Astrocyte (in vitro differentiated cells and primary cell): Measurements from ENCODE around the gene KRT9. TPM values are rescaled to one million over a fixed set of nuclear protein-coding genes. Genes with fewer than 3 reads are reported as not detected.

Experiments
- DNase-seq: peaks from one replicate; pipeline ENCODE4 v3.0.0-alpha.2; 2010; ENCODE audit warnings: low read depth
- FAIRE-seq: peaks from 2 replicates; lab custom pipeline; 2011; peaks lifted over from hg19 to GRCh38; lab: Jason Lieb, UNC
- H2AFZ ChIP-seq: 2 replicates; pipeline ENCODE4 v1.6.0; 2012; ENCODE audit warnings: low read depth, low read length, inconsistent platforms
- H3K27ac ChIP-seq: 2 replicates; pipeline ENCODE4 v1.5.1; 2011; ENCODE audit warnings: low read depth, low read length, inconsistent platforms
- H3K27me3 ChIP-seq: 2 replicates; pipeline ENCODE4 v1.6.0; 2011; ENCODE audit warnings: low read length, inconsistent platforms; ENCODE audit not compliant: insufficient read depth
- H3K36me3 ChIP-seq: 2 replicates; pipeline ENCODE4 v1.5.1; 2011; ENCODE audit warnings: low read length, inconsistent platforms; ENCODE audit not compliant: insufficient read depth
- H3K4me1 ChIP-seq: 2 replicates; pipeline ENCODE4 v1.5.1; 2011; ENCODE audit warnings: low read length, inconsistent platforms; ENCODE audit not compliant: insufficient read depth
- H3K4me2 ChIP-seq: 2 replicates; pipeline ENCODE4 v1.6.0; 2012; ENCODE audit warnings: low read length, inconsistent platforms
- H3K4me3 ChIP-seq: 2 replicates; pipeline ENCODE4 v1.5.1; 2011; ENCODE audit warnings: low read depth, mild to moderate bottlenecking, low read length, inconsistent platforms; ENCODE audit not compliant: insufficient read depth
- H3K79me2 ChIP-seq: 2 replicates; pipeline ENCODE4 v1.6.0; 2012; ENCODE audit warnings: mild to moderate bottlenecking, low read length, inconsistent platforms; ENCODE audit not compliant: insufficient read depth
- H3K9ac ChIP-seq: 2 replicates; pipeline ENCODE4 v1.6.0; 2012; ENCODE audit warnings: mild to moderate bottlenecking, low read length, inconsistent platforms
- H3K9me3 ChIP-seq: 2 replicates; pipeline ENCODE4 v1.5.1; 2012; ENCODE audit warnings: low read depth, mild to moderate bottlenecking, low read length, inconsistent platforms; ENCODE audit not compliant: insufficient read depth
- H4K20me1 ChIP-seq: 2 replicates; pipeline ENCODE4 v1.6.0; 2012; ENCODE audit warnings: low read length, inconsistent platforms; ENCODE audit not compliant: insufficient read depth
- H3K27ac Mint-ChIP-seq: one replicate; pipeline ENCODE4 v1.8.0; 2021; ENCODE audit warnings: mild to moderate bottlenecking, mixed read lengths; ENCODE audit not compliant: unreplicated experiment
- H3K27me3 Mint-ChIP-seq: one replicate; pipeline ENCODE4 v1.8.0; 2021; ENCODE audit warnings: low read depth, mixed read lengths; ENCODE audit not compliant: unreplicated experiment
- H3K36me3 Mint-ChIP-seq: one replicate; pipeline ENCODE4 v1.8.0; 2021; ENCODE audit warnings: low read depth, mixed read lengths; ENCODE audit not compliant: unreplicated experiment
- H3K4me1 Mint-ChIP-seq: one replicate; pipeline ENCODE4 v1.8.0; 2021; ENCODE audit warnings: low read depth, mixed read lengths; ENCODE audit not compliant: unreplicated experiment
- H3K4me3 Mint-ChIP-seq: one replicate; pipeline ENCODE4 v1.8.0; 2021; ENCODE audit warnings: mild to moderate bottlenecking, moderate library complexity, mixed read lengths; ENCODE audit not compliant: unreplicated experiment
- H3K9me3 Mint-ChIP-seq: one replicate; pipeline ENCODE4 v1.8.0; 2021; ENCODE audit warnings: mild to moderate bottlenecking, mixed read lengths; ENCODE audit not compliant: unreplicated experiment
- CTCF ChIP-seq: IDR thresholded peaks from 2 replicates; pipeline ENCODE4 v1.5.1; 2011; ENCODE audit warnings: low read depth, mild to moderate bottlenecking, inconsistent platforms, low read length, moderate library complexity; ENCODE audit not compliant: insufficient read depth
- EZH2 ChIP-seq: IDR thresholded peaks from 2 replicates; pipeline ENCODE4 v1.6.1; 2012; ENCODE audit warnings: mild to moderate bottlenecking, low read length, inconsistent platforms; ENCODE audit not compliant: insufficient read depth
- total RNA-seq: library from RNA; stranded (reverse); gene quantifications from 2 replicates; pipeline ENCODE4 v1.2.1, GENCODE V29; 2021

Gene KRT9
- total RNA-seq, 1 donor from 2014 or later: 0.09 TPM

DNA sequence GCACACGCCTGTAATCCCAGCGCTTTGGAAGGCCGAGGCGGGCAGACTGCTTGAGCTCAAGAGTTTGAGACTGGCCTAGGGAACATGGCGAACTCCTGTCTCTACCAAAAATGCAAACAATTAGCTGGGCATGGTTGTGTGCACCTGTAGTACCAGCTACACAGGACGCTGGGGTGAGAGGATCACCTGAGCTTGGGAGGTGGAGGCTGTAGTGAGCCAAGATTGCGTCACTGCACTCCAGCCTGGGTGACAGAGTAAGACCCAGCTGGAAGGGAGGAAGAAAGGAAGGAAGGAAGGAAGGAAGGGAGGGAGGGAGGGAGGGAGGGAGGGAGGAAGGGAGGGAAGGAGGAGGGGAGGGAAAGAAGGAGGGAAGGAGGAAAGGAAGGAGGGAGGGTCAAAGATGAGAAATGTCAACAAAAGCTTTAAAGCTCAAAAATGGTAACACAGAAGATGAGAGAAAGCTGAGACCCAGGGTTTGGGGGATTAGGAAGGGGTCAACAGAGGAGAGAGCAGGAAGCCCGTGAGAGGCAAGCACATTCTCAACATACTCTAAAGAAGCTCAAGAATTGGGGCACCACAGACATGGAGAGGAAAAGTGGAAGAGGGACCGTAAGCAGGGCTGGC, 38.8 kb downstream of the KRT9 start:
- no peaks in the 10 kb centered on the region for H3K27me3 ChIP-seq
- DNase-seq (no peak), FAIRE-seq (no peak)
- Mint-ChIP-seq H3K36me3 (peaks cover 2% of the 10 kb centered on the region), H3K27ac (no peak overlapping the region), H3K4me1 (peaks cover 21% of the 10 kb centered on the region), H3K9me3 (no peaks in the 10 kb centered on the region), H3K4me3 (no peak overlapping the region), H3K27me3 (peaks cover 19% of the 10 kb centered on the region)
- H3K4me1 ChIP-seq: peaks cover 22% of the 10 kb centered on the region
- H2AFZ ChIP-seq: no peak overlapping the region
- H3K9me3 ChIP-seq: no peaks in the 10 kb centered on the region
- no peaks in the 10 kb centered on the region for H4K20me1 ChIP-seq
- no peak overlapping the region for H3K9ac ChIP-seq
- H3K4me3 ChIP-seq: no peak overlapping the region
- no peaks in the 10 kb centered on the region for H3K79me2 ChIP-seq
- no peaks in the 10 kb centered on the region for H3K36me3 ChIP-seq
- no peak overlapping the region for H3K4me2 ChIP-seq
- H3K27ac ChIP-seq: no peak overlapping the region
- no peak for TF ChIP-seq CTCF
- no peak for TF ChIP-seq EZH2

DNA sequence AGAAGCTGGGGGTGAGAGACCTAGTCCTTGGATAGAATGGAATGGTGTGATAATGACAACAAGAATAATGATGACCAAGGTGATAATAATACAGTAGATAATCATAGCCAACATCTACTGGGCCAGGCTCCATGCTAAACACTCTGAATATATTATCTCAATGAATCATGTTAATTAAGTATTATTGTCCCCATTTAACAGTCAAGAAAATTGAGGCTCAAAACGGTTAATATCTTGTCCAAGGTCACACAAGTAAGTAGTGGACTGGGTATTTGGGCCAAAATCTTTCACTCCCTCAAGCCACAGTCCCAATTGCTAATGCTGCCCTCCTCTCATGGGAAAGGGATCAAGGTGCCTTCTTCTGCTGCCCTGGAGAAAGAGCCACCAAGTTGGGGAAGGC, 39.9 kb downstream of the KRT9 start:
- Mint-ChIP-seq H3K27me3 (peaks cover 17% of the 10 kb centered on the region), H3K9me3 (no peaks in the 10 kb centered on the region), H3K4me1 (peaks cover 19% of the 10 kb centered on the region), H3K36me3 (no peaks in the 10 kb centered on the region), H3K4me3 (no peak overlapping the region), H3K27ac (no peak overlapping the region)
- Histone ChIP-seq H3K4me3 (no peak overlapping the region), H3K27me3 (no peaks in the 10 kb centered on the region), H2AFZ (no peak overlapping the region), H3K4me2 (no peak overlapping the region), H3K9me3 (no peaks in the 10 kb centered on the region), H3K36me3 (no peaks in the 10 kb centered on the region), H3K9ac (no peak overlapping the region), H3K4me1 (peaks cover 29% of the 10 kb centered on the region), H3K27ac (no peak overlapping the region), H3K79me2 (peaks cover 8% of the 10 kb centered on the region), H4K20me1 (no peaks in the 10 kb centered on the region)
- TF ChIP-seq CTCF (no peak), EZH2 (no peak)
- FAIRE-seq: no peak
- no peak for DNase-seq
